GM12875 (cell line): ENCODE results near the gene KATNBL1.

Experiments
- H3K4me3 ChIP-seq: one replicate; pipeline ENCODE4 v1.5.1; 2011; ENCODE audit warnings: low read depth, low read length, control low read depth
- CTCF ChIP-seq: IDR thresholded peaks from 2 replicates; pipeline ENCODE4 v1.5.1; 2011; ENCODE audit warnings: low read depth, mild to moderate bottlenecking, control low read depth, inconsistent platforms, low read length, moderate library complexity, borderline replicate concordance; ENCODE audit not compliant: insufficient read depth

The KATNBL1 gene

DNA sequence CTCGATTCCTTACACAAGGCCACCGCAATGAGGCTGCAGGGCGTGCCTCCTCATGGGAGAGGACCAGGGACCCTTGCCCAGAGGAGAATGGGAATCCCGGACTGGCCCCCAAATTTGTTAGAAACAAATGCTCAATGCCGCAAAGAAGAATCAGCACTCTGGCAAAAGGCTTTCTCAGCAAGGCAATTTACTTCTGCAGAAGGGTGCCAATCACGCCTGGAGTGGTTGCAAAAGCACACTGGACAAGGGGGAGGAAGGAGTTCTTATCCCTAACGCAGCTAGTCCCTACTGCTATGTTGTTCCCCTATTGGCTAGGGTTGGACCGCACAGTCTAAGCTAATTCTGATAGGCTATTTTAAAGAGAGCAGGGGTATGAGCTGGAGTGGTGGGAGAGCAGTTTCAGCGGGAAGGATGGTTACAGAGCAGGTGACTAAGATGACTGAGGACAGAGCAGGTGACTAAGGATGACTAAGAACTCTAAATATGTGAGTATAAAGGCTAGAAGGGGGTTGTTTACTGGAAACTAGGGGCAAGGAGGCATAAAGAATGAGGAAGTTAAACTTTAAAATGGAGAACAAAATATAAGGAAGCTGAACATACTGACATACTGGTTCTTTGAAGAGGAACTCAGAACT lies 48.5 kb downstream of the KATNBL1 start:
- no peak for TF ChIP-seq CTCF
- H3K4me3 ChIP-seq, result no peak overlapping the region

DNA sequence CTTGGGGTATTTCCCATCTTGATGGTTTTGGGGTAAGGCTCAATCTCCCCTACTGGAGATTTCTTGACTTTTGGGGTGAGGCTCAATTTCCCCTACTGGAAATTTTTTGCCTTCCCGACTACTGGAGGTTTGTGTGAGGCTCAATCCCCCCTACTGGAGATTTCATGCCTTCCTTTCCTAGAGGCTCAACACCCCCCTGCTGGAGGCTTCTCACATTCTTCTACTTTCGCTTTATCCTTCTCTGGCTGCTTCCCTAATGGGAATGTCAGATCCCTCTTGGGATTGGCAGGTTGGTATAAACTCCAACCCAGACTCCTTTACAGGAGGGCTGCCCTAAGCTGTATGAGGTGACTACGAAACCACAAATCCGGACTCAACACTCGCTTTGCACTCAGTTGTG lies 49.2 kb downstream of the KATNBL1 start:
- TF ChIP-seq CTCF, result no peak
- H3K4me3 ChIP-seq, result no peak overlapping the region

DNA sequence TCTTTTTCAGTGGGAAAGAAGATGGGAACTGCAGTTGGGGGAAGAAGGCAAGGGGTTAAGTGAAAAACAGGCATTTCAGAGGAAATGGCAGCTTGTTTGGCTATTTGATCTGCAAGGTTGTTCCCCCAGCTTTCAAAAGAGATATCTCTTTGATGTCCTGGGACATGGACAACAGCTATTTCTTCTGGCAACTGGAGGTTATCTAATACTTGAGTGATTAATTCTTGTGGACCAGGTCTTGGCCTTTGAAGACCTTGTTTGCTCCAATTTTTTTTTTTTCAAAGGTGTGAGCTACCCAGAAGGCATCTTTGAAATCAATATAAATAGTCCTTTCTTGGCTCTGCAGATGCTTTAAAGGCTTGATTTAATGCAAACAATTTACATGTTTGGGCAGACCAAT lies 51.5 kb downstream of the KATNBL1 start:
- H3K4me3 ChIP-seq, result no peak overlapping the region
- no peak for TF ChIP-seq CTCF

GRCh38 chr15:34155859-34156258 lies 54.0 kb downstream of the KATNBL1 start:
- no peak overlapping the region for H3K4me3 ChIP-seq
- no peak for TF ChIP-seq CTCF

DNA sequence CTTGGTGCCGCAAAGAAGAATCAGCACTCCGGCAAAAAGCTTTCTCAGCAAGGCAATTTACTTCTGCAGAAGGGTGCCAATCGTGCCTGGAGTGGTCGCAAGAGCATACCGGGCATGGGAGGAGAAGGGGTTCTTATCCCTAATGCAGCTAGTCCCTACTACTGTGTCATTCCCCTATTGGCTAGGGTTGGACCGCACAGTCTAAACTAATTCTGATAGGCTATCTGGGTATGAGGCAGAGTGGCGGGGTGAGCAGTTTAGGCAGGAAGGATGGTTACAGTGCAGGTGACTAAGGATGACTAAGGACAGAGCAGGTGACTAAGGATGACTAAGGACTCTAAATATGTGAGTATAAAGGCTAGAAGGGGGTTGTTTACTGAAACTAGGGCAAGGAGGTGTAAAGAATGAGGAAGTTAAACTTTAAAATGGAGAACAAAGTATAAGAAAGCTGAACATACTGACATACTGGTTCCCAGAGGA lies 55.1 kb downstream of the KATNBL1 start:
- TF ChIP-seq CTCF, result no peak
- no peak overlapping the region for H3K4me3 ChIP-seq

GRCh38 chr15:34147371-34148140 lies 62.3 kb downstream of the KATNBL1 start:
- no peak for TF ChIP-seq CTCF

DNA sequence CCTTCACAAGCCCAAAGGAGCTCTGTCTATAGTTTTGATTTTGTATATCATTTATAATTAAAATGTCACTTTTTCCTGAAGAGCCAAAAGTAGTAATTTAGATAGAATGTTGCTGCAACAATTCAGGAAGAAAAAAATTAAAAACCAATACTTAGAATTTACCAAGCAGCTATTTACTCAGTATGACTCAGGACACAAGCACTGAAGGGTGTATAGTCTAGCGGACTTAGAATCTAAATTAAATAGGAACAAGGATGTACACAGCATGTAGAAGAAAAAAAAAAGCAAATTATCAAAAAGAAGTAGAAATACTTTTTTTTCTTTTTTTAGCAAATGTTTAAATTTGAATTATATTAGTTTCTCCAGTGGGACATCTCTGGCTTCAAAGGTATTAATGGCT lies 76.4 kb downstream of the KATNBL1 start:
- no peak for TF ChIP-seq CTCF
- H3K4me3 ChIP-seq, result no peak overlapping the region

More at GRCh38 chr15:34147371-34148140, 62.3 kb downstream of the KATNBL1 start:
- H3K4me3 ChIP-seq, result no peak overlapping the region
